ENCODE measurements around the gene RNF130.
A peak's percentile ranks its signal among the peaks of the same experiment; 100 is the strongest.

DNA sequence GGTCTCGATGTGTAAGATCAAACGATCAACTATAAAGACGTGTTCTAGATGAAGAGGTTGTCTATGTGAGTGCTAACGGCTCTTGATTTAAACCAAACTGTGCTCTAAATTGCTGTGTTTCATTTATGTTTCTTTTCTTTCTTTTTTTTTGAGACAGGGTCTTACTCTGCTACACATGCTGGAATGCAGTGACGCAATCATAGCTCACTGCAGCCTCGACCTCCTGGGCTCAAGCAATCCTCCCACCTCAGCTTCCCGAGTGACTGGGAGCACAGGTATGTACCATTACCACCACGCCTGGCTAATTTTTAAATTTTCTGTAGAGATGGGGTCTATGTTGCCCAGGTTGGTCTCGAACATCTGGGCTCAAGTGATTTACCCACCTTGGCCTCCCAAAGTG lies 24.0 kb upstream of the RNF130 start:
- TF ChIP-seq TAF1 (IDR thresholded peaks at IDR 0.05; ENCODE audit: low read depth) (no peak), FOXM1 (IDR thresholded peaks at IDR 0.05; ENCODE audit: borderline replicate concordance, low read depth) (no peak), ZBTB7A (IDR thresholded peaks at IDR 0.05; ENCODE audit: low read depth) (no peak), RAD21 (IDR thresholded peaks at IDR 0.05; ENCODE audit: low read depth) (no peak), REST (IDR thresholded peaks at IDR 0.05; ENCODE audit: low read depth) (no peak), YY1 (IDR thresholded peaks at IDR 0.05; ENCODE audit: low read depth) (no peak), CEBPB (IDR thresholded peaks at IDR 0.05) (0 out of 2 replicates have a peak, but pooled peaks have one; percentile 47), NFIC (IDR thresholded peaks at IDR 0.05) (no peak), TEAD4 (IDR thresholded peaks at IDR 0.05) (no peak), EP300 (IDR thresholded peaks at IDR 0.05; ENCODE audit: borderline replicate concordance) (no peak)
- TF ChIP-seq, protein P1, sequence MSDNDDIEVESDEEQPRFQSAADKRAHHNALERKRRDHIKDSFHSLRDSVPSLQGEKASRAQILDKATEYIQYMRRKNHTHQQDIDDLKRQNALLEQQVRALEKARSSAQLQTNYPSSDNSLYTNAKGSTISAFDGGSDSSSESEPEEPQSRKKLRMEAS (IDR thresholded peaks at IDR 0.05) = no peak
- TF ChIP-seq, protein P2, sequence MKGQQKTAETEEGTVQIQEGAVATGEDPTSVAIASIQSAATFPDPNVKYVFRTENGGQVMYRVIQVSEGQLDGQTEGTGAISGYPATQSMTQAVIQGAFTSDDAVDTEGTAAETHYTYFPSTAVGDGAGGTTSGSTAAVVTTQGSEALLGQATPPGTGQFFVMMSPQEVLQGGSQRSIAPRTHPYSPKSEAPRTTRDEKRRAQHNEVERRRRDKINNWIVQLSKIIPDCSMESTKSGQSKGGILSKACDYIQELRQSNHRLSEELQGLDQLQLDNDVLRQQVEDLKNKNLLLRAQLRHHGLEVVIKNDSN (IDR thresholded peaks at IDR 0.05) = no peak
